Activated CD8-positive, alpha-beta memory T cell treated with anti-CD3 and anti-CD28 coated beads for 48 hours (primary cell): ENCODE measurements around the gene MB21D2.
A peak's percentile ranks its signal among the peaks of the same experiment; 100 is the strongest.

Source experiments
- DNase-seq, 3 experiments: peaks; one replicate each; pipeline ENCODE4 v3.0.0-alpha.2; 2020; ENCODE audit warnings: low read depth in 2 of 3, low spot score in 2 of 3

Gene MB21D2

DNA sequence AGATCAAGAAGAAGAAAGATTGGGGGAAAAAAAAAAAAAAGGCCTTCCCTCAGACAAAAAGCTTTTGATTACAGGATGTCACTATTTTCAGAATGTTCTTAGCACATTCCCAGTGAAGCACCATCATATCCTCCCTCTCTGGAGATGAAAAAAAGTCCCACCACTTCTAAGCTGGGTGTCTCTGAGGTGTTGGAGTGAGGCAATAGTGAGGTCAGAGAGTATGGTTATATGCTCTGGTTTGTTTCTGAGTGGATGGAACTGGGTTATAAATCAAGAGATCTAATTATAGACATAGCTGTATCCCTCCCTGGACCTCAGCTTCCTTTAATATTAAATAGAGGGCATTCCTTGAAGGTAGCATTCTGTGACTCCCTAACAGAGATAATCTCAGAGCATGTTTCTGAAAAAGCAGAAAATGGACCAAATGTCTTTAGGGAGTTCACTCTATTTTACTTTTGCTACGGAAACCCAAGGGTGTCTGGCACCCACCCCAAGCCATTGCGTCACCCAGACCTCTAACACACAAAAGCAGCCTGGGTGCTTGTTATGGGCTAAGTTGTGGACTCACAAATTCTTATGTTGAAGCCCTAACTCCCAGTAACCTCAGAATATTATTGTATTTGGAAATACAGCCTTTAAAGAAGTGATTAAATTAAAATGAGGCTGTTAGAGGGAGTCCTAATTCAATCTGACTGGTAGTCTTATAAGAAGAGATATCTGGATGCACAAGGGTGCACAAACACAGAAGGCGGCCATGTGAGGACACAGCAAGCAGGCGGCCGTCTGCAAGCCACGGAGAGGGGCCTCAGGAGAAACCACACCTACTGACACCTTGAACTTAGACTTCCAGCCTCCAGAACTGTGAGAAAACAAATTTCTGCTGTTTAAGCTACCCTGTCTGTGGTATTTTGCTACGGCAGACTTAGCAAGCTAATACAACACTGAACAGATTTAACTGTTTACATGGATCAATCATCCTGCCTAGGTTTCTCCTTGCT is 81.5 kb downstream of the MB21D2 start:
- no peak for DNase-seq

- no peak for DNase-seq
Measured at GRCh38 chr3:192834428-192834827, 83.2 kb downstream of the MB21D2 start.

DNA sequence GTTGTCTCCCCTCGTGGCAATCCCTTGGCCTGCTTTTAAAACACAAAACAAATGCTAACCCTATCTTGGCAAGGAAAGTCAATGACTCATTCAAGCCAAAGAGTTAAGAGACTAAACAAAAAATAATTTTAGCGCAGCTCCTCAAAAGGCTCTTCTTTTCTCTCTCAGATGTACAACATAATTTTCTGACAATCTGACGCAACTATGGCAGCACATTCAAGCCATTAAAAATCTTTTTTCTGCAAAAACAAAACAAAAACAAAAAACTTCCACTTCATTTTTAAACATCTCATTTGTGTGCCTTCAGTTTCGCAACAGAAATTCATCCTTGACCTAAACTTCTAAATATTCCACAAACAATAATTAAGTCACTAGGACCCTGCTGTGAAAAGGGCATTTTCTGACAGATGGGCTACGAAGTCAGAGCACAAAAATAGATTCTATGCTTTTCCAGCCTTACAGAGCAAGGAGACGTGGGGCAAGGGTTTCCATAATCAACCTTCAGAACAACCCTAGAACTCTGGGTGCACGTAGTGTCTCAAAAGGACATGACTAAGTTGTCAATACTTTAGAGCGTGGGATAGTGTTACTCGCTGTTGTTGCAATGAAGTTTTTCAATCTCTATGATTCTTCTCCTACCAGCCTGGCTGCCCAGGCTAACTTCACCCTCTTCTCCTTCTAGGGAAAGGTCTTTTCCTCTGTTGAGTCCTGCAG is 84.3 kb downstream of the MB21D2 start:
- DNase-seq = no peak

DNA sequence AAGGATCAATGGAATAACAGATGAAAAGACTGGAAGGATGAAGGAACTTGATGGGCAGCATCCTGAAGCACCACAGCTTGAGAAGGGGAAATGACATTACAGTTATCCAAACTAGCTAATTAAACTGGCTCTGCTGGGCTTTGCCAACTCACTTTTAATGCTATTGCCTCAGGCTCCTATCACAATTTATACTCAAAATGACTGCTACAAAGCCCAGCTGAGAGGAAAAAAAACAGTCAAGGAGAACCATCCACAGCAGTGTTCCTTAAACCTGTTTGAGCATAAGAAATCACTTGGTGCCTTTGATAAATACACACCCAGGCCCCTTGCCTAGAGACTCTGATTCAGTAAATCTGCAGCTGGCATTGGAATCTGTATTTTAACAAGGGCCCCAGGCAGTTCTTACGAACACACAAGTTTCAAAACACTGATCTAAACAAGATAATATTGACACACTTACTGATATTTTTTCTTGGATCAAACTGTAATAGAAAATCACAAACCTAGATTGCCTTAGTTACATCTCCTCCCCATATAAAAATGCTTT is 85.8 kb downstream of the MB21D2 start:
- DNase-seq = no peak

DNA sequence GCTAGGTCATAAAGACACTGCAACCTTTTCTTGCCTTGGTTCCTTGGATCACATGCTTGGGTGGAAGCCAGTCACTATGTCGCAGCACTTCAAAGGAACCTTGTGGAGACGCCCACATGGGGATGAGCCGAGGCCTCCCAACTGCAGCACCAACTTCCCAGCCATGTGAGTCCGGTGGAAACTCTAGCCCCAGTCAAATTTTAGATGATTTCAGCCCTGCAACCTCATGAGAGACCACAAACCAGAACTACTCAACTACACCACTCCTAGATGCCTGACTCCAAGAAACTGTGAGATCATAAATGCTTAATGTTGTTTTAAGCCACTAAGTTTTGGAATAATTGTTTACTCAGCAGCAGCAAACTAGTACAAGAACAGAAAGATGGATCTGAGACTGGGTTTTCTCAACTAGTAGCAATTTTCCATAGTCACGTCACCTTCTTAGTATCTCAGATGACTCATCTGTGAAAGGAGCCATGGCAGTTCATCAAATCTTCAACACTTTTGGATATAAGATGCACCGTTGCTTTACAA is 86.5 kb downstream of the MB21D2 start:
- DNase-seq = no peak

GRCh38 chr3:192830291-192831110 is 87.2 kb downstream of the MB21D2 start:
- no peak for DNase-seq

- DNase-seq = no peak
Measured at GRCh38 chr3:192827863-192828594, 89.6 kb downstream of the MB21D2 start.

- no peak for DNase-seq
Measured at GRCh38 chr3:192827208-192827607, 90.4 kb downstream of the MB21D2 start.

DNA sequence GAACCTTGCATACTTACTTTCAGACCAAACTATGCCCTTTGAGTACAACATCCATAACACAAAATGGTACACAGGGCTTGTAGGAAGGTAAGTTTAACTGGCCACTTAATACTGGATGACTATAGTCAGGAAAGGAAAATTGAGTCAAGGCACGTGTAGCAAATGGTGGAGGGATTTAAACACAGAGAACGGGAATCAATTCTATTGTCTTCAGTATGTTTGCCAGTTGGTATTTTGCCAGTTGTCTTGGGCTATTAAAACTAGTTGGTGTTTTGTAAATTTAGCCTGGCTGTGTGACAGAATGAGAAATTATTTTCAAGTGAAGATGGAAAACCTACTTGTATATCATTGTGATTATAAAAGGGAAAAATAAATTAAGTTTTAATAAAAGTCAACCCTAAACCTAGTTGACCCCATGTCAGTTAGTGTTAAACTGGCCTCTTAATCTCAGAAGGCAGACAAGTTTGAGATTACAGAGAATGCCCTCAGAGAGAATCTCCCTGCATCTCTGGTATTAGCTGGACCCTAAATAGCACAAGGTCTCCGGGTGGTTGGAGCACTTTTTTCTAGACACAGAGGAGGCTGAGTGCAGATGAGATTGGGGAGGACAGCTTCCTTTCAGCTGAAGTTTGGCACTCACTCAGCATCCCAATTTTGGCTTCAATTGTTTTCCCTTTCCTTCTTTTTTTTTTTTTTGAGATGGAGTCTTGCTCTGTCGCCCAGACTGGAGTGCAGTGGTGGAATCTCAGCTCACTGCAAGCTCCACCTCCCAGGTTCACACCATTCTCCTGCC is 91.2 kb downstream of the MB21D2 start:
- no peak for DNase-seq

- no peak for DNase-seq
Measured at GRCh38 chr3:192825657-192826200, 91.9 kb downstream of the MB21D2 start.

GRCh38 chr3:192825216-192825615 is 92.4 kb downstream of the MB21D2 start:
- no peak for DNase-seq

DNA sequence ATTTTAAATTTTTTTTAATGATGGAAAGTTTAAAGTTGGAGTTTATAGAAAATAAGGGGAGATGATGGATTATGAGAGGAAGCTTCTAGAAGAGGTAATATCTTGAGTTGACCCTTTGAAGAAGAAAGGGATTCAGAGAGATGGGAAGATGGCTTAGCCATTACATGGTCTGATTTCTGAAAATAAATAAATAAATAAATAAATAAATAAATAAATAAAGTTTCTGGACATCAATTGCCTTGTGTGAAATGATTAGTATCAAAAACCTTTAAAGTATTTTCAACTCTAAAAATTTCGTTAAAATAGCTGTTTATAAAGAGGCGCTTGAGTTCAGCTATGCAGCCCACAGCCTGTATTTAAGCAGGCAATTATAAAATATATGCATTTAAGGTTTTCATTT is 93.3 kb downstream of the MB21D2 start:
- DNase-seq = no peak

- DNase-seq = no peak
Measured at GRCh38 chr3:192821161-192821560, 96.5 kb downstream of the MB21D2 start.

- no peak for DNase-seq
Measured at GRCh38 chr3:192820161-192820560, 97.5 kb downstream of the MB21D2 start.

GRCh38 chr3:192819001-192819569 is 98.6 kb downstream of the MB21D2 start:
- peak in 1 of 3 experiments; percentile 4 for DNase-seq

DNA sequence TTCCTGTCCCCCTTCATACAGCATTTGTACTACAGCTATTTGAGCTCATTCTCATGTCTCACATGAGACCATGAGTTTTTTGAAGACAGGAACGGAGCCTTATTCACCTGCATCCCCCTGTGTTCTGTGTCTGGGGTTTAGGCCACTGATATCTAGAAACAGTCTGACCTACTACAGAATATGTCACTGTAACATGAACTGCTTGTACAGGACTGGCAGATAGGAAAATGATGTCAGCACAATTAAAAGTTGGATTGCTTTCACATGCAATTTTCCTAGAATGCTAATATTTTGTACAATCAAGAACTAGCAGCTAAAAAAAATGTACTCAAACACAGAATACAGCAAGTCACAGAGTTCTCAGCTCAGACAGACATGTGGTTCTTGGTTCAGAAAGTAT is 99.5 kb downstream of the MB21D2 start:
- DNase-seq = no peak

GRCh38 chr3:192817506-192817905 is 100.2 kb downstream of the MB21D2 start:
- DNase-seq = no peak

DNA sequence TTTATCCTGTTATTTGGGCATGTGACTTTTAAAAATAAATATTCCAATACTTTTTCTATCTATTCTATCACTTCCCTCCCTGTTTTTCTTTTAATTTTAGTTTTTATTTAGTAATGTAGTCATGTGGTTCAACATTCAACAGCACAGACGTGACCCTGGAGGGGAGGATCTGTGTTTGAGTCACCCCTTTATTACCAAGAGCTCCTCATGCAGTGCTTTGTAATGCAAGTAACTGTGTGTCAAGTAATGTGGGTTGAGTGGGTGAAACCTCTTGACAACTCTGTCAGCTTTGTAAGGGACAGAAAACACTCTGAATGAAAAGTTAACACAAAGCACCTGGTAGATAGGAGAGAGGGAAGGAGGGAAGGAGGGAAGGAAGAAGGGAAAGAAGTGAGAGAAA is 100.6 kb downstream of the MB21D2 start:
- no peak for DNase-seq

GRCh38 chr3:192816351-192816750 is 101.3 kb downstream of the MB21D2 start:
- DNase-seq = no peak
